IPS-NIHi11 (cell line): ENCODE data around the gene PRKN.
"Not testable (repeated sequence)": the region's sequence is repeated elsewhere in the genome, so short reads cannot be mapped to it uniquely, and the experiment has no call there.

ENCODE experiments used
- DNase-seq: peaks from one replicate; pipeline ENCODE4 v3.0.0; 2012; ENCODE audit warnings: mixed read lengths, low spot score

Gene PRKN

GRCh38 chr6:162532283-162533008 lies 195.1 kb downstream of the PRKN start:
- DNase-seq, result no peak

GRCh38 chr6:162531391-162531790 lies 196.2 kb downstream of the PRKN start:
- not testable (repeated sequence) for DNase-seq

GRCh38 chr6:162528538-162528937 lies 199.0 kb downstream of the PRKN start:
- no peak for DNase-seq

GRCh38 chr6:162526960-162527359 lies 200.6 kb downstream of the PRKN start:
- no peak for DNase-seq

- no peak for DNase-seq
Observed at GRCh38 chr6:162525181-162525580, 202.4 kb downstream of the PRKN start.

GRCh38 chr6:162512744-162513143 lies 214.8 kb downstream of the PRKN start:
- DNase-seq, result no peak

- DNase-seq, result no peak
Observed at GRCh38 chr6:162497389-162497788, 230.2 kb downstream of the PRKN start.

GRCh38 chr6:162493917-162494316 lies 233.6 kb downstream of the PRKN start:
- no peak for DNase-seq

GRCh38 chr6:162491637-162492036 lies 235.9 kb downstream of the PRKN start:
- DNase-seq, result no peak

- DNase-seq, result no peak
Observed at GRCh38 chr6:162489101-162489976, 238.2 kb downstream of the PRKN start.

GRCh38 chr6:162488444-162488843 lies 239.1 kb downstream of the PRKN start:
- no peak for DNase-seq

GRCh38 chr6:162485464-162485863 lies 242.1 kb downstream of the PRKN start:
- DNase-seq, result no peak

GRCh38 chr6:162481938-162482337 lies 245.6 kb downstream of the PRKN start:
- DNase-seq, result no peak

GRCh38 chr6:162481320-162481719 lies 246.2 kb downstream of the PRKN start:
- DNase-seq, result no peak

GRCh38 chr6:162478192-162478671 lies 249.3 kb downstream of the PRKN start:
- DNase-seq, result no peak

GRCh38 chr6:162474722-162475121 lies 252.8 kb downstream of the PRKN start:
- no peak for DNase-seq

- no peak for DNase-seq
Observed at GRCh38 chr6:162471842-162472241, 255.7 kb downstream of the PRKN start.

GRCh38 chr6:162468326-162468725 lies 259.2 kb downstream of the PRKN start:
- DNase-seq, result no peak

GRCh38 chr6:162467679-162468078 lies 259.9 kb downstream of the PRKN start:
- no peak for DNase-seq

- no peak for DNase-seq
Observed at GRCh38 chr6:162463576-162463975, 264.0 kb downstream of the PRKN start.

- no peak for DNase-seq
Observed at GRCh38 chr6:162459985-162460384, 267.6 kb downstream of the PRKN start.

- no peak for DNase-seq
Observed at GRCh38 chr6:162450358-162450757, 277.2 kb downstream of the PRKN start.

- DNase-seq, result no peak
Observed at GRCh38 chr6:162448294-162448693, 279.3 kb downstream of the PRKN start.
